NK-92 (cell line): ENCODE measurements around the gene L3MBTL4.

Experiments
- DNase-seq: peaks from one replicate; lab custom pipeline; 2025; ENCODE audit not compliant: unreplicated experiment; lab: John Stamatoyannopoulos, UW

Gene L3MBTL4

GRCh38 chr18:5967666-5968065, 447.0 kb downstream of the L3MBTL4 start:
- DNase-seq, result no peak

- DNase-seq, result no peak
Observed at GRCh38 chr18:5967007-5967406, 447.7 kb downstream of the L3MBTL4 start.

- no peak for DNase-seq
Observed at GRCh38 chr18:5966514-5966913, 448.2 kb downstream of the L3MBTL4 start.

- no peak for DNase-seq
Observed at GRCh38 chr18:5964996-5965395, 449.7 kb downstream of the L3MBTL4 start.

- DNase-seq, result no peak
Observed at GRCh38 chr18:5964596-5964995, 450.1 kb downstream of the L3MBTL4 start.

- no peak for DNase-seq
Observed at GRCh38 chr18:5964108-5964507, 450.6 kb downstream of the L3MBTL4 start.

- DNase-seq, result no peak
Observed at GRCh38 chr18:5963267-5963666, 451.4 kb downstream of the L3MBTL4 start.

- DNase-seq, result no peak
Observed at GRCh38 chr18:5962362-5962761, 452.3 kb downstream of the L3MBTL4 start.

GRCh38 chr18:5961828-5962150, 452.9 kb downstream of the L3MBTL4 start:
- DNase-seq, result no peak

GRCh38 chr18:5961097-5961827, 453.4 kb downstream of the L3MBTL4 start:
- no peak for DNase-seq

GRCh38 chr18:5958822-5959221, 455.9 kb downstream of the L3MBTL4 start:
- no peak for DNase-seq

GRCh38 chr18:5955861-5956260, 458.9 kb downstream of the L3MBTL4 start:
- DNase-seq, result no peak

GRCh38 chr18:5951515-5952091, 463.1 kb downstream of the L3MBTL4 start:
- no peak for DNase-seq

- no peak for DNase-seq
Observed at GRCh38 chr18:5948781-5949180, 465.9 kb downstream of the L3MBTL4 start.

- DNase-seq, result no peak
Observed at GRCh38 chr18:5948237-5948636, 466.5 kb downstream of the L3MBTL4 start.

- DNase-seq, result no peak
Observed at GRCh38 chr18:5944448-5944847, 470.3 kb downstream of the L3MBTL4 start.

GRCh38 chr18:5943514-5943913, 471.2 kb downstream of the L3MBTL4 start:
- DNase-seq, result no peak

GRCh38 chr18:5942591-5942990, 472.1 kb downstream of the L3MBTL4 start:
- DNase-seq, result no peak

GRCh38 chr18:5941890-5942289, 472.8 kb downstream of the L3MBTL4 start:
- DNase-seq, result no peak

GRCh38 chr18:5939801-5940667, 474.7 kb downstream of the L3MBTL4 start:
- no peak for DNase-seq

- DNase-seq, result no peak
Observed at GRCh38 chr18:5937795-5938194, 476.9 kb downstream of the L3MBTL4 start.

- no peak for DNase-seq
Observed at GRCh38 chr18:5937121-5937520, 477.6 kb downstream of the L3MBTL4 start.
